Natural killer cell (primary cell): Measurements from ENCODE around the gene SLC52A3. TPM values are rescaled to one million over a fixed set of nuclear protein-coding genes. Genes with fewer than 3 reads are reported as not detected.

Experiments used
- ATAC-seq, 3 donors: fragments of 150-1000 bp in 2 of 3; fragments of 200-7000 bp in 1 of 3; cut with Tn5 transposase; 1 replicate in 1 of 3; 2 replicates in 2 of 3; pipeline ENCODE4 v1.10.0; 2021; ENCODE audit warnings: mild to moderate bottlenecking in 2 of 3, moderate library complexity in 2 of 3
- DNase-seq, 2 donors: peaks; one replicate each; pipeline versions ENCODE4 v3.0.0 to v3.0.0-alpha.2; 2013 to 2021; ENCODE audit warnings: mixed read lengths in 1 of 2
- H3K27ac ChIP-seq: one replicate; pipeline ENCODE4 v1.5.1; 2013; ENCODE audit warnings: mild to moderate bottlenecking, low read length
- H3K27me3 ChIP-seq: one replicate; pipeline ENCODE4 v1.6.1; 2013; ENCODE audit warnings: low read length; ENCODE audit not compliant: control insufficient read depth, insufficient read depth
- H3K36me3 ChIP-seq: one replicate; pipeline ENCODE4 v1.6.1; 2013; ENCODE audit warnings: low read length; ENCODE audit not compliant: control insufficient read depth, insufficient read depth
- H3K4me1 ChIP-seq: one replicate; pipeline ENCODE4 v1.6.1; 2013; ENCODE audit warnings: low read length; ENCODE audit not compliant: control insufficient read depth, insufficient read depth
- H3K4me3 ChIP-seq: one replicate; pipeline ENCODE4 v1.5.1; 2013; ENCODE audit warnings: low read length
- H3K9me3 ChIP-seq: one replicate; pipeline ENCODE4 v1.6.1; 2013; ENCODE audit warnings: low read length; ENCODE audit not compliant: control insufficient read depth, insufficient read depth
- H3K27ac Mint-ChIP-seq, 2 donors: one replicate each; pipeline ENCODE4 v1.8.0; 2022; ENCODE audit warnings: mild to moderate bottlenecking in 2 of 2, mixed read lengths in 2 of 2, moderate library complexity in 1 of 2
- H3K27me3 Mint-ChIP-seq, 2 donors: one replicate each; pipeline ENCODE4 v1.8.0; 2022; ENCODE audit warnings: low read depth in 2 of 2, mixed read lengths in 2 of 2
- H3K36me3 Mint-ChIP-seq: one replicate; pipeline ENCODE4 v1.8.0; 2022; ENCODE audit warnings: mixed read lengths
- H3K4me1 Mint-ChIP-seq, 2 donors: one replicate each; pipeline ENCODE4 v1.8.0; 2022; ENCODE audit warnings: mixed read lengths in 2 of 2
- H3K4me3 Mint-ChIP-seq: one replicate; pipeline ENCODE4 v1.8.0; 2022; ENCODE audit warnings: mild to moderate bottlenecking, moderate library complexity, mixed read lengths
- H3K9me3 Mint-ChIP-seq, 2 donors: one replicate each; pipeline ENCODE4 v1.8.0; 2022; ENCODE audit warnings: mixed read lengths in 2 of 2
- WGBS: methylation state at CpG from one replicate; pipeline ENCODE4 v1.1.7; 2013; ENCODE audit warnings: missing lambda C conversion rate; ENCODE audit not compliant: insufficient coverage; 5-methylcytosine and 5-hydroxymethylcytosine counted together
- intact Hi-C: fragments of 100-400 bp; cut with micrococcal nuclease; formaldehyde crosslinking; loops from one replicate; pipeline ENCODE4 v1.14.2; 2022
- total RNA-seq, 4 donors: library from RNA; stranded (reverse); fragments of 120-200 nt in 1 of 4; gene quantifications; one replicate each; pipeline versions ENCODE4 v1.2.3 to v1.2.4, GENCODE V29; 2013 to 2022
- TF ChIP-seq, protein P1 (sequence below): fragments of 200-600 bp; IDR thresholded peaks from one replicate; pipeline ENCODE4 v1.8.0; 2022; ENCODE audit warnings: antibody characterized with exemption

Gene SLC52A3
- total RNA-seq, 3 donors from 2014 or later (not counting 1 experiment from before 2014, with no cell fraction given), result not detected

- no peak overlapping the region for H3K4me3 ChIP-seq
- H3K36me3 Mint-ChIP-seq, result no peaks in the 10 kb centered on the region
- no peak overlapping the region for H3K27ac ChIP-seq
- no peak for ATAC-seq
- TF ChIP-seq, protein P1, sequence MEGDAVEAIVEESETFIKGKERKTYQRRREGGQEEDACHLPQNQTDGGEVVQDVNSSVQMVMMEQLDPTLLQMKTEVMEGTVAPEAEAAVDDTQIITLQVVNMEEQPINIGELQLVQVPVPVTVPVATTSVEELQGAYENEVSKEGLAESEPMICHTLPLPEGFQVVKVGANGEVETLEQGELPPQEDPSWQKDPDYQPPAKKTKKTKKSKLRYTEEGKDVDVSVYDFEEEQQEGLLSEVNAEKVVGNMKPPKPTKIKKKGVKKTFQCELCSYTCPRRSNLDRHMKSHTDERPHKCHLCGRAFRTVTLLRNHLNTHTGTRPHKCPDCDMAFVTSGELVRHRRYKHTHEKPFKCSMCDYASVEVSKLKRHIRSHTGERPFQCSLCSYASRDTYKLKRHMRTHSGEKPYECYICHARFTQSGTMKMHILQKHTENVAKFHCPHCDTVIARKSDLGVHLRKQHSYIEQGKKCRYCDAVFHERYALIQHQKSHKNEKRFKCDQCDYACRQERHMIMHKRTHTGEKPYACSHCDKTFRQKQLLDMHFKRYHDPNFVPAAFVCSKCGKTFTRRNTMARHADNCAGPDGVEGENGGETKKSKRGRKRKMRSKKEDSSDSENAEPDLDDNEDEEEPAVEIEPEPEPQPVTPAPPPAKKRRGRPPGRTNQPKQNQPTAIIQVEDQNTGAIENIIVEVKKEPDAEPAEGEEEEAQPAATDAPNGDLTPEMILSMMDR, result no peak
- peaks cover 16 to 28% of the 10 kb centered on the region in 2 donors for H3K27me3 Mint-ChIP-seq
- no peak overlapping the region for H3K4me3 Mint-ChIP-seq
- H3K36me3 ChIP-seq, result no peaks in the 10 kb centered on the region
- intact Hi-C loops, result no loop called here
- no peaks in the 10 kb centered on the region for H3K4me1 Mint-ChIP-seq
- H3K27ac Mint-ChIP-seq, result no peak overlapping the region
- no peaks in the 10 kb centered on the region for H3K4me1 ChIP-seq
- no peaks in the 10 kb centered on the region for H3K27me3 ChIP-seq
- 75% methylated on average over 2 of the region's 2 CpGs for WGBS
- H3K9me3 ChIP-seq, result no peaks in the 10 kb centered on the region
- H3K9me3 Mint-ChIP-seq, result no peaks in the 10 kb centered on the region
- no peak for DNase-seq
These were observed 53.8 kb downstream of the SLC52A3 start for GRCh38 chr20:714453-714852.

- no peaks in the 10 kb centered on the region for H3K4me1 ChIP-seq
- TF ChIP-seq, protein P1, result no peak
- no peak overlapping the region for H3K4me3 Mint-ChIP-seq
- no peak for ATAC-seq
- H3K4me3 ChIP-seq, result no peak overlapping the region
- H3K4me1 Mint-ChIP-seq, result no peaks in the 10 kb centered on the region
- intact Hi-C loops, result no loop called here
- WGBS, result 77% methylated on average over 1 of the region's 2 CpGs
- no peaks in the 10 kb centered on the region for H3K36me3 ChIP-seq
- H3K27me3 ChIP-seq, result no peaks in the 10 kb centered on the region
- no peak for DNase-seq
- H3K27ac ChIP-seq, result no peak overlapping the region
- H3K27ac Mint-ChIP-seq, result no peak overlapping the region
- H3K9me3 ChIP-seq, result peaks cover 4% of the 10 kb centered on the region
- H3K36me3 Mint-ChIP-seq, result no peaks in the 10 kb centered on the region
- no peaks in the 10 kb centered on the region for H3K9me3 Mint-ChIP-seq
- H3K27me3 Mint-ChIP-seq, result peaks cover 25 to 41% of the 10 kb centered on the region in 2 donors
These were observed 56.7 kb downstream of the SLC52A3 start for GRCh38 chr20:711576-711975.

DNA sequence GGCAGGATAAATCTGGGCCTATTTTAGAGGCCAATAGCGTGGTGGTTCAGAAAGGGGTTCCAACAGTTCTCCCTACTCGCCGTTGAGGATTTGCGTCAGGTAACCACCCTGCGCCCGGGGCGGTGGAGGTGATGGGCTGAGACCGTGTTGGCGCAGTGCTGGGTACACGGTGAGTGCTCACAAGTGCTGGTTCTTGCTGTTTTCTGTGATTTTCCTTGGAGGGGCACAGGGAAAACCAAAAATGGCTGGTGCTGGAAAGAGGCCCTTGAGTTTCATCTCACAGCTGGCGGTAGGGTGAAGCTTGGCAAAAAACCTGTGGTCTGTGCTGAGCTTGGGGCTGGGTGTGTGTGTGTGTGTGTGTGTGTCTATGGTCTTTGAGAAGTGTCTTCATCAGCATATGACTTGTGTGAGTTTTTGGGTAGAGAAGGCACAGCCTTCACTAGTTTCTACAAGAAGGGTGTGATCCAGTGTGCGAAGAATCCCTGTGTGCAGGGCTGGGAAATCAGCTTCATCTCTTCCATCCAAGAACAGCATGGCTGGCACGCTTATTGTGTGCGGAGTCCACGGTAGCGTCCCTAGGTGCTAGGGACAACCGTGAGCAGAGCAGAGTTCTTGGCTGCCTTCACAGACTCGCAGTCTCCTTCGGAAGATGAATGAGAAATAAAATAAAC lies 57.4 kb downstream of the SLC52A3 start:
- H3K9me3 ChIP-seq, result peaks cover 4% of the 10 kb centered on the region
- TF ChIP-seq, protein P1, result no peak
- H3K4me1 Mint-ChIP-seq, result no peaks in the 10 kb centered on the region
- no peaks in the 10 kb centered on the region for H3K36me3 Mint-ChIP-seq
- H3K27ac Mint-ChIP-seq, result no peak overlapping the region
- ATAC-seq, result no peak
- H3K27me3 Mint-ChIP-seq, result peaks cover 26 to 43% of the 10 kb centered on the region in 2 donors
- no peaks in the 10 kb centered on the region for H3K27me3 ChIP-seq
- H3K27ac ChIP-seq, result no peak overlapping the region
- no peak overlapping the region for H3K4me3 ChIP-seq
- no peaks in the 10 kb centered on the region for H3K9me3 Mint-ChIP-seq
- H3K4me3 Mint-ChIP-seq, result no peak overlapping the region
- no peaks in the 10 kb centered on the region for H3K4me1 ChIP-seq
- intact Hi-C loops, result no loop called here
- DNase-seq, result no peak
- no peaks in the 10 kb centered on the region for H3K36me3 ChIP-seq
- 91% methylated on average over 19 of the region's 19 CpGs for WGBS

Other genes starting within 250 kb of the SLC52A3 start
- 10 to 100 TPM; 88.8 to 92.6 (median 88.9) TPM for gene CSNK2A1, start 224.7 kb downstream of the SLC52A3 start, total RNA-seq
- gene TCF15, start 158.2 kb downstream of the SLC52A3 start, total RNA-seq, result under 1 TPM in 1 of 3 donors, not detected in 2; 0.32 TPM
- 10 to 100 TPM in 2 of 3 donors, 1 to 10 TPM in 1; 9.1 to 16.7 (median 11.6) TPM for gene SRXN1, start 115.3 kb downstream of the SLC52A3 start, total RNA-seq
- gene SCRT2, start 92.7 kb downstream of the SLC52A3 start, total RNA-seq, result not detected
- gene FAM110A, start 65.2 kb upstream of the SLC52A3 start, total RNA-seq, result 10 to 100 TPM; 25.1 to 91.0 (median 31.8) TPM
- not detected for gene ANGPT4, start 147.8 kb upstream of the SLC52A3 start, total RNA-seq
- gene RSPO4, start 233.8 kb upstream of the SLC52A3 start, total RNA-seq, result under 1 TPM; 0.09 to 0.70 (median 0.53) TPM